Measurements from ENCODE around the gene LASP1. TPM values are rescaled to one million over a fixed set of nuclear protein-coding genes. Genes with fewer than 3 reads are reported as not detected.

Gene LASP1
- 237 and 292 TPM in 2 replicates for total RNA-seq

GRCh38 chr17:38869526-38870258 lies at the start of gene LASP1:
LASP1 (plus strand) TSS chr17:38870058; CDS start chr17:38870190, 132 bp downstream.

GRCh38 chr17:38824899-38825761 lies 44.7 kb upstream of the LASP1 start, which contains the start of gene CWC25:
CWC25 (minus strand) TSS chr17:38825321; CDS start chr17:38825183, 138 bp downstream.

GRCh38 chr17:38853292-38854219 lies 16.3 kb upstream of the LASP1 start, which contains the start of gene RPL23:
RPL23 (minus strand) TSS chr17:38853721; CDS start chr17:38853710, 11 bp downstream.

GRCh38 chr17:38925263-38925995 lies 55.6 kb downstream of the LASP1 start, which contains the start of gene LASP1NB:
LASP1NB (plus strand) TSS chr17:38925614.

GRCh38 chr17:38967290-38967738 lies 97.5 kb downstream of the LASP1 start, which contains the start of gene FBXO47:
FBXO47 (minus strand) TSS chr17:38967403; CDS start chr17:38963025, 4,378 bp downstream.

Small RNAs within 50 kb of the gene (small RNA-seq; reads per million reads assigned to genes)
- gene MIR4727: not detected
- not detected for gene MIR6779
- not detected for gene SNORA21
- not detected for gene SNORA21B

Other genes with a start within 250 kb of the LASP1 start
- 2.4 and 3.3 TPM in 2 replicates for gene EPOP, start 195.1 kb upstream of the LASP1 start, total RNA-seq
- 42.7 and 50.3 TPM in 2 replicates for gene MLLT6, start 164.8 kb upstream of the LASP1 start, total RNA-seq
- 3.9 and 4.2 TPM in 2 replicates for gene CISD3, start 139.7 kb upstream of the LASP1 start, total RNA-seq
- 5.8 and 8.8 TPM in 2 replicates for gene PCGF2, start 121.7 kb upstream of the LASP1 start, total RNA-seq
- gene PSMB3, start 117.3 kb upstream of the LASP1 start, total RNA-seq: 358 and 363 TPM in 2 replicates
- 52.1 and 60.1 TPM in 2 replicates for gene PIP4K2B, start 70.5 kb upstream of the LASP1 start, total RNA-seq
- gene CWC25, start 44.7 kb upstream of the LASP1 start, total RNA-seq: 10.9 and 13.7 TPM in 2 replicates
- 975 and 1,055 TPM in 2 replicates for gene RPL23, start 16.3 kb upstream of the LASP1 start, total RNA-seq
- gene FBXO47, start 97.3 kb downstream of the LASP1 start, total RNA-seq: not detected in 2 replicates

Data from vein endothelial cell (primary cell).